Fibroblast of villous mesenchyme (primary cell): ENCODE measurements around the gene NAA15. TPM values are rescaled to one million over a fixed set of nuclear protein-coding genes. Genes with fewer than 3 reads are reported as not detected.

Experiments used
- DNase-seq: peaks from one replicate; pipeline ENCODE4 v3.0.0-alpha.2; 2010; ENCODE audit warnings: low read depth
- H3K4me3 ChIP-seq: 2 replicates; pipeline ENCODE4 v1.5.1; 2011; ENCODE audit warnings: low read depth, mild to moderate bottlenecking, low read length
- total RNA-seq: library from RNA; depleted of rRNA; stranded (reverse); fragments of >200 nt; gene quantifications from 2 replicates; pipeline ENCODE4 v1.2.3, GENCODE V29; 2012
- TF ChIP-seq, protein P1 (sequence below): IDR thresholded peaks from 2 replicates; pipeline ENCODE4 v1.5.1; 2012; ENCODE audit warnings: low read depth, mild to moderate bottlenecking, low read length; ENCODE audit not compliant: insufficient read depth

The NAA15 gene
- total RNA-seq, 1 donor = 66.5 TPM

DNA sequence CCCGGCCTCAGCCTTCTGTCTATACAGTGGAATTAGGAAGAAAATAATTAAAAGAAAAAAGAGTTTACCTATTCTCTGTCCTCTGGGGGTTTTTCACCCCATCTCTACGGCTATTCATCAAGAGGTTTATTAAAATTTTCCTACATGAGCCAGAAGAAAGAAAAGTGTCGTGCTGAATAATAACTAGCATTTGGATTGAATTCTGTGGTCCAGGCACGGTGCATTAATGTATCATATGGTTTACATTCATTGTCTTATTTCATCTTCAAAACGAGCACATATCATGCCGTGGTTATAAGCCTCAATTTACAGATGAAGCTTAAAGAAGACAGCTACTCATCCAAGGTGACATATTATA, 5.4 kb upstream of the NAA15 start:
- TF ChIP-seq, protein P1, sequence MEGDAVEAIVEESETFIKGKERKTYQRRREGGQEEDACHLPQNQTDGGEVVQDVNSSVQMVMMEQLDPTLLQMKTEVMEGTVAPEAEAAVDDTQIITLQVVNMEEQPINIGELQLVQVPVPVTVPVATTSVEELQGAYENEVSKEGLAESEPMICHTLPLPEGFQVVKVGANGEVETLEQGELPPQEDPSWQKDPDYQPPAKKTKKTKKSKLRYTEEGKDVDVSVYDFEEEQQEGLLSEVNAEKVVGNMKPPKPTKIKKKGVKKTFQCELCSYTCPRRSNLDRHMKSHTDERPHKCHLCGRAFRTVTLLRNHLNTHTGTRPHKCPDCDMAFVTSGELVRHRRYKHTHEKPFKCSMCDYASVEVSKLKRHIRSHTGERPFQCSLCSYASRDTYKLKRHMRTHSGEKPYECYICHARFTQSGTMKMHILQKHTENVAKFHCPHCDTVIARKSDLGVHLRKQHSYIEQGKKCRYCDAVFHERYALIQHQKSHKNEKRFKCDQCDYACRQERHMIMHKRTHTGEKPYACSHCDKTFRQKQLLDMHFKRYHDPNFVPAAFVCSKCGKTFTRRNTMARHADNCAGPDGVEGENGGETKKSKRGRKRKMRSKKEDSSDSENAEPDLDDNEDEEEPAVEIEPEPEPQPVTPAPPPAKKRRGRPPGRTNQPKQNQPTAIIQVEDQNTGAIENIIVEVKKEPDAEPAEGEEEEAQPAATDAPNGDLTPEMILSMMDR = no peak
- no peak for DNase-seq
- H3K4me3 ChIP-seq = peak overlapping the region; percentile 87

DNA sequence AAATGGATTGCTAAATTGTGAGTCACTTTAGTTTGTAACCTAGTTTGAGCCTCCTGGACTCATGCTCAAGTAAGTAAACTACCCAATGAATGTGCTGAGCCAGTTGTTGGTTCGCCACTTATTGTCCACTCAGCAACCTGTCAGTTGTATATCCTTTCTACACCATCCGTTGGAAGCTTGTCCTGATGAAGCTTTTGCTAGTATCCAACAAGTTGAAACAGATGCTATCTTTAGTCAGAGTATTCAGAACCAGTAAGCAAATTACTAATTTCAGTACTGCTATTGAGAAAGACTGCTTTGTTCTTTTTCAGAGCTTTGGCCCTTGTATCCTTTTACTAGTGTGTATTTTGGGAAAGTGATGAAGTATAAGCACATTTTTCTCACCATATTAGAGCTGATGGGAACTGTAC, 4.3 kb upstream of the NAA15 start:
- DNase-seq = peak; percentile 32
- TF ChIP-seq, protein P1 = no peak
- H3K4me3 ChIP-seq = no peak overlapping the region

DNA sequence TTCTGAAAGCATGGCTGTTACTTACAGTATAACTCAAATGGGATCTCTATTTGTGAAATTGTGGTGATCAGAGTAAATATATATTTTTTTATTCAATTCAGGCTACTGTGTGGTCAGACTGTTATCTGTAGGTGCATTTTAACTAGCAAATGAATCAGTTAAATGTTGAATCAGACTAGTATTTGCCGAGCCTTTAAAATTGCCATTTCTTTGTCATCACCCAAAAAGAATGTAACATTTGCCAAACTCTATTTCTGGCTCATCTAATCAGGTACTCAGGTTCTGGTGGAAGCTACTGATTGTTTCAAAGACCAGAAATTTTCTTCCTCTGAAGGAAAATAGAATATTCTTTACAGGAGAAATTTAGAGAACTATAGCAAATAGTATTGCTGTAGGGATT, 1.8 kb upstream of the NAA15 start:
- peak overlapping the region; percentile 94 for H3K4me3 ChIP-seq
- no peak for DNase-seq
- TF ChIP-seq, protein P1 = no peak

DNA sequence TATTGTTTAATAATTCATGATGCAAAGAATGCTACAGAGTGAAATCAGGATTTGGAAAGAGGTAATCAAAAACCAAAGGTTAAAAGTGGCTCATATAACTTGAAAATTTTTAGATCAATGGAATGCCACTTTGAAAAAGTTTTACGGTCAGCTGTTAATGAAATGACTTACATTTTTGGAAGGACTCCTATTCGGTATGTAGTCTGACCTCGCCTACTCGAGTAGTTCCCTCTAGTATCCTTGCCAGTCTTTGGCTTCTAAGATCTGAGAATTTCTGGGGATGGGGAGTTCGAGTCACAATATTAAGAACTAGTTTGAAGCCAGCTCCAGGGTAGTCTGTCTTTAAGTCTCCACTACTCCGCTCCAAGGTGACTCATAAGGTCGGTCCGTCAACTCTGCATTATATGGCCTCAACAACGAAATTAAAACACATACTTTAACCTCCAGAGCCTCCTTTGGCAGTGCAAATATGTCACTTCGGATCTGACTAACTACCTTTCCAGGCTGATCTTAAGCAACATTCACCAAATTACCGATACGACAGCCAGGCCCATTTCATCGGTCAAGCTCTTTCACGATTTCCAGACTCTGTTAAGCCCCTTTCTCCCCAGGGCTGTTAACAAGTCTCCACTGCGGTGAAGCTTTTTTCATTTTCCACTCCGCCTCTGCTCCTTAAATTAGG, 733 bp upstream of the NAA15 start:
- TF ChIP-seq, protein P1 = no peak
- peak overlapping the region; percentile 94 for H3K4me3 ChIP-seq
- DNase-seq = peak; percentile 73

DNA sequence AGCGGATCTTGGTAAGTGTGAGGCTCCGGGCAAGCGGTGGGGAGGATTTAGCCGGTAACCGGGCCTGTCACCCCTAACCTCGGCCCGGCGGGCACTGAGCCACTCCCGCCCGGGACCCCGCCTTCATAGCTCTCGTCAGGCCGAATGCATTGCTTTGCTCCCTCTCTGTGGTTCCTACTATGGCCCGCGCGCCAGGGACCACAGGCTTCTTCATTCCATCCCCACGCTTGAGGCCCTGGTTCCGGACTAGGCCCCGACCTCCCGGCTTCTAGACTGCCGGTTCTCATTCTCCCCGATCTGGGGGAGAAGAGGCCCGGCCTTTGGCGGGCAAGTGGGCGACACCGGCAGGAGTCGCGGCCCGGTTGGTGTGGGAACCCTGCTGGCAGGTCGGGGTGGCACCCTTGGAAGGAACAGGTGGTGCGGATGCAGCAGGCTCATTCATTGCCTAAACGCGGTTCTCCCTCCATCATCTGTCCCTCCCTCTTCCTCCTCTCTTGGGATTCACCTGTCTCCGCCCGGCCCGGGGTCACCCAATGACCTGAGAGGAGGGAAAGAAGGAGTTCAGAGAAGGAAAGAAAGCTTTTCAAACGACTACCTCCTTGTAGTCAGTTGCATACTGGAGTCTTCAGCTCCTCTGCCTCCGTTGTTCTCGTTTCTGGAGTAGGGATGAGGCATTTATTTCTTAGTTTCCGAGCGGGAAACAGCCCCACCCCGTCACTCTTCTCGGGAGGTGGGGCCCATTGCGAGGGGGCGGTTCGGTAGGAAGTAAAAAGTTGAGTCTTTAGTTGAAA, 711 bp downstream of the NAA15 start, which contains the start of gene NDUFC1:
Gene NDUFC1 (minus strand): TSS at position 657 of the 791 bp plus-strand sequence. CDS start 6,679 bp downstream, outside the sequence.
- peak within 1 kb of the TSS; percentile 94 for H3K4me3 ChIP-seq
- DNase-seq = peak; percentile 60
- TF ChIP-seq, protein P1 = peak; percentile 37

DNA sequence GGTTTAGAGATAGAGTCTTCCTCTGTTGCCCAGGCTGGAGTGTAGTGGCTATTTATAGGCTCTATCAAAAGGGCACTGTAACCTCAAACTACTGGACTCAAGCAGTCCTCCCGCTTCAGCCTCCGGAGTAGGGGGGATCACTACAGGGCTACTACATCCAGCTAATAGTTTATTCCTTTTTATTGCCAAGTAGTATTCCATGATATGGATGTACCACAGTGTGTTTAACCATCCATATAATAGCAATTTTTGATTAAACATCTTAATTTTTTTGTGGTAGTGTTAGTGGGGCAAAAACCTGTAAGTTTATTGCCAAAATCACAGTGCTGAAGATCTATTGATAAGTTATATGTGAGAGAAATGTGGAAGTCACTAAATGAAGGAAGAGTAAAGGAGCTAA, 3.6 kb downstream of the NAA15 start:
- no peak for DNase-seq
- TF ChIP-seq, protein P1 = no peak

More for the DNA sequence above, 3.6 kb downstream of the NAA15 start:
- H3K4me3 ChIP-seq = no peak overlapping the region
